ENCODE results near the gene WIF1.

The WIF1 gene

DNA sequence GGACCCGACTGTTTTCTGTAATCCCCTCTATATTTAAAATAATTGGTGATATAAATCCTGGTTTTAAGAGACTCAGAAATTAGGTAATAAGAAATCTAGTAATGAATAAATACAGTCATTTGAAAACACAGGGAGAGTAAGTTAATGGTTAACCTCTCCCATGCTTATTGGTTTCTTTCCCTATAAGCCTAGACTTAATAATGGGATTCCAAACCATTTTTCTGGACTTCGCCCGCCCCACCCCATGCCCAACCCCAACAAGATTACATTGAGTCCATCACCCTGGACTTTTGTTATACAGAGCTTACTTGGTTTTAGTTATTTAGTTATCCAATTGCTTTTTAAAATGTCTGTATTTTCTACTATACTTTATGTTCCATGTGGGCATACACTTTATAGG is 98.7 kb downstream of the WIF1 start:
- no peak for DNase-seq (ENCODE audit: low read depth)

DNA sequence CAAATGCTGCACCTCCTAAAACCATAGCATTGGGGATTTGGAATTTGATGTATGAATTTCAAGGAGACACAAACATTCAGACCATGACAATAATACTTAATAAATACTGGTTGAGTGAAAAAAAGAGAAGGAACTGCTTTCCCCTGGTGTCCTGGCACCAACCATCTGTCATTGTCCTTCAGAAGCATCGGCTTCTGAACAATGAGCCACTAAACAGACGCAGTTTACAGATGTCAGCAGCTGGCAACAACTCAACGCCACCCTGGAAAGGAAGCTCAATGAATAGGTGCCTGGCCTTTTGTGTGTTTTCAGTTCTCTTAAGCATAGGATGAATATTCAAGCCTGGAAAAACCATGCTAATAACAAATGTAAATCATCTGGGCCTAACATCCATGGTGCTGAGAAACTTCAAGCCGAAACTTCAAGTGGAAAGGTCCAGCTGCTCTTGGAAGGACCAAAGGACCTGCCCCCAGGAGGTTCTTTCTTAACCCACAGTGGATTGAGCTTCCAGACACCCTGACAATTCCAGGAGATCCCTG is 101.3 kb downstream of the WIF1 start:
- DNase-seq (ENCODE audit: low read depth), result no peak

DNA sequence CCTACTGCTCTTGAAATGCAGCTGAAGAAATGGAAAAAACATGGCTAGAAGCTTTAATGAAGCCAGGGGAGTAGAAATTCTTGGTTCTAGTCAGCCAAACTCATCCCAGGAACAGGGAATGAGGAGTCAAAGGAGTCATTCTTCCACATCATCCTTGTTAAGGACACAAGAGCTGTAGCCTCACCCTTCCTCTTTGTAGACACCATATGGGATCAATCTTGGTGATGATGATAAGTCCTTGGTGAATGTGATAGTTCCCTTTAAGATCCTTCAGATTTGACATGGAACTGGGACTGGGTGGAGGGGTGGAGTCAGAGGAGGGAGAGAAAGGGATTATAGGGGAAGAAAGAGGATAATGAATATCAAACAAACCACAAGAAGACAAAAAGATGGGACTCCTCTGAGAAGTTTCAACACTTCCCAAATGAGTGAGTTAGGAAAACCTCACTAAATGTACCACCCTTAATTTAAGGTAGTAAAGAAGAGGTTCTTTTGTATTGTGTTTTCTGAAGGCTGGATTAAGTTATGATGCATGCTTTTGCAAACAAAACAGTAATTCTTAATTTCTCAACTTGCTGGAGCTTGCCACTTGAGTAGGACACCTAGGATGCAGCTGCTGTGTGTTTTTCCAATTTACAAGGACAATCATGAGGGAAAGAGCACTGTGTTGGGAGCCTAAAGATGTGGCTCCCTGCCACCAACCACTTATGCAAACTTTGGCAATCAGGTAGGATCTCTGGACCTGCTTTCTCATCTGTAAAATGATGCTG is 104.0 kb downstream of the WIF1 start:
- DNase-seq (ENCODE audit: low read depth), result no peak

DNA sequence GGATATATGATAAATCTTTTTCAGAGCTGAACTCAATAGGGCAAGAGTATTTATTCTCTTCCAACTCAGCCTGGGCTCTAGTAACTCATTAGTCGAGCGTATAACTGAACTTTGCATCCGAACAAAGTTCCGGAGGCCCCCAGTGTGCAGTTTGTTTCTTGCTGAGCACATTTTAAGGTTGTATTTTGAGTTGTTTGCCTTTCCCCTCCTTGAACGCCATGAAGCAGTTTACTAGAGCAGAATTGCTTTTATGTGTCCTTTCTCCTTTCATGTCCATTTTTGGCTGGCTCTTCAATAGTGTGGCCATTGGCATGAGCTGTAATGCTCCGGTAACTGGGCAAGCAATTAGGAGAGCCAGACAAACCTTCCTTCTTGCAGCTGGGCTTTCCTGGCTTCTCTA is 105.3 kb downstream of the WIF1 start:
- no peak for DNase-seq (ENCODE audit: low read depth)

DNA sequence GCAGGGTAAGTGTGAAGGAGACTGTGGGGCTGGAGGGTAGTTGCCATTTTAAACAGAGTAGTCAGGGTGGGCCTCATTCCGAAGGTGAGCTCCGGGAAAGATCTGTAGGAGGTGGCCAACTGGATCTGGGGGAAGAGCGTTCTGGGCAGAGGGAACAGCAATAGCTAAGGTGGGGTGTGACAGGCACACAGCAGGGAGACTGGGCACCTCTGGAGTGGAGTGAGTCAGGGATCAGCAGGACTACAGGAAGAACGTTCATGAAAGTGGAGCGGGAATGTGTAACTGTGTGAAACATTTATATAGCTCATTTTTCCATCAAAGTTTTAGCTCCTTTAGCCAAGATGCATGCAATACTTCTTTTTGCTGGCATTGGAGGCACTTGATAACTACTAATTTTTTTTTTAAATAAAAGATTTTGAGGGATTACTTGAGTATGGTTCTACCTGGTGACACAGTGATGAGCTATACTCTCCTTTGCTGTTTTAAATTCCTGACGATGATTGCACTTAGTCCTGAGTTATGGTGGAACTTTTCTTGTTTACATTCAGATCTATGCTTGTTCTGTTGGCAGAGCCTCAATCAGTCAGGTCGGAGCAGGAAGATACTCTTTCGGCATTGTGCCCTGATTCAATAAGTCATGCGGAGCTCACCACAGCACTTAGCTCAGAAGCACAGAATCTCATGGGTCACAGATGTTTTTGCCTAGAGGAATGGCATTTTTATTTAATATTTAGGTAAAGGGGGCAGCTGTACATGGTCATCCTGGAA is 106.4 kb downstream of the WIF1 start:
- DNase-seq (ENCODE audit: low read depth), result no peak

DNA sequence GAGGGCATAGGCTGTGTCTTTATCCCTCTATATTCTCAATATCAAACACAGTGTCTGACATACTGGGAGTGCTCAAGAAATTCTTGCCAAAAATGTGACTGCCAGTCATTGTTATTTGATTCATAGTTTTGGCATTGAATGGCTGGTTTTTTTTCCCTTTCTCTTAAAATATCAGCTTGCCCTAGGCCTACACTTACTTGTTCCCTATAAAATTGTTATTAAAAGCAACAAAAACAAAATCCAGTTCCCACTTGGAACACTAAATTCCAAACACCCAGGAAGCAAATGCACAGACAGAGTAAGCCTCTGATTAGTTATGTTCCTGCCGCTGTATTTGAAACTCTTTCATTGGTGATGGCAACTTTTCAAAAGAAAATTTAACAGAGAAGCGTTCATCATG is 110.7 kb downstream of the WIF1 start:
- no peak for DNase-seq (ENCODE audit: low read depth)

DNA sequence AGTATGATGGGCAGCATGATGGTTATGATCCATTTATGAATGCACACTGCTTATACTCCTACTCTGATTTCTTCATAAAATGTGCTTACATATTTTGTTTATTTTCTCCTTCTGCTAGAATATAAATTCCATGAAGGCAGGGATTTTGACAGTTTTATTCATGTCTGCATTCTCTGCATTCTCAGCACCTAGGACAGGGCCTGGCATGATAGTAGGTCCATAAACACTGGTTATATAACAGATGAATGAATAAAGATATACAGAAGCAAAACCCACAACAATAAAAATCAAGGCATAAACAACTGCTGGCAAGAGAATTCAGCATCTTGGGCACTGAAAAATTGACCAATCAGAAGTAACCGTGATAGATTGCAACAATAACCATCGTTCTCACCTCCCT is 115.4 kb downstream of the WIF1 start:
- DNase-seq (ENCODE audit: low read depth), result no peak

DNA sequence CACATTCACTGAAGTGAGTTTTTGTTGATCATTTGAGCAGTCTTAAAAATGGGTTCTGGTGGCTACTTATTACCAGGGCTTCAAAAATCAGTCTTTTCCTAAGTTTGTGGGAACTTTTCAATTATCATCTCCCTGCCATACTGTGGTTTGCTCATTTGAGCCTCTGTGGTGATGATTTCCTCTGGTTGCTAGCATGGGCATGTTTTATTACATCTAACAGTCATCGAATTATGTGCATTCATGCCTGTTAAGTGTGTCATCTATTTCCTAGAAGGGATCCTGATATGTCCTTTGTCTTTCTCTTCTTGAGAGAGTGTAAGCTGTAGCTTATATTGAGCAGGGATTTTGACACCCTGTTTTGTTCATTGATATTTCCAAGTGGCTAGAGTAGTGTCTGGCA is 116.8 kb downstream of the WIF1 start:
- no peak for DNase-seq (ENCODE audit: low read depth)
